ENCODE results near the gene GORASP2.

The GORASP2 gene

DNA sequence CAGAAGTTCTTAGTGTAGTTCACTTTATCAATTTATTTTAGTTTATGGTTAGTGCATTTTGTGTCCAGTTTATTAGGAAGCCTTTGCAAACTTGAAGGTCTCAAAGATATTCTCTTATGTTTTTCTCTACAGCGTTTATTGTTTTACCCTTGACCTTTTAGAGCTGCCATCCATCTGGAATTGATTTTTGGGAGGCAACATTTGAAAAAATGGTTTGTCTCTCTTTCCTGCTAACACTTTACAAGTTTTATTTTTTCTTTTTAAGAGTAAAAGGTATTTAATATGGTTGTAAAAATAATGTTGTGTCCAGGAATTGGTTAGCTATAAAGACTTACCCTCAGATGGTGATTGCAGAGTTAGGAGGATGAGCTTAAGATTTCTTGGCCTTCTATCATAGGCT lies 14.0 kb downstream of the GORASP2 start:
- Histone ChIP-seq H3K9me3 (ENCODE audit: control insufficient read depth, insufficient read depth, low read depth, low read length) (no peaks in the 10 kb centered on the region), H3K27ac (ENCODE audit: extremely low read depth, low read depth, low read length) (no peak overlapping the region), H3K4me3 (ENCODE audit: low read depth, low read length) (no peak overlapping the region), H3K4me1 (ENCODE audit: control insufficient read depth, insufficient read depth, low read length) (peaks cover 4% of the 10 kb centered on the region; the same call in 1 of the 2 replicates), H3K36me3 (ENCODE audit: control insufficient read depth in 2 of 2, insufficient read depth in 1 of 2, low read length in 2 of 2) (peaks cover 0 to 3% of the 10 kb centered on the region in 2 experiments; a peak in 1 of 3 replicates)
- TF ChIP-seq, protein P1, sequence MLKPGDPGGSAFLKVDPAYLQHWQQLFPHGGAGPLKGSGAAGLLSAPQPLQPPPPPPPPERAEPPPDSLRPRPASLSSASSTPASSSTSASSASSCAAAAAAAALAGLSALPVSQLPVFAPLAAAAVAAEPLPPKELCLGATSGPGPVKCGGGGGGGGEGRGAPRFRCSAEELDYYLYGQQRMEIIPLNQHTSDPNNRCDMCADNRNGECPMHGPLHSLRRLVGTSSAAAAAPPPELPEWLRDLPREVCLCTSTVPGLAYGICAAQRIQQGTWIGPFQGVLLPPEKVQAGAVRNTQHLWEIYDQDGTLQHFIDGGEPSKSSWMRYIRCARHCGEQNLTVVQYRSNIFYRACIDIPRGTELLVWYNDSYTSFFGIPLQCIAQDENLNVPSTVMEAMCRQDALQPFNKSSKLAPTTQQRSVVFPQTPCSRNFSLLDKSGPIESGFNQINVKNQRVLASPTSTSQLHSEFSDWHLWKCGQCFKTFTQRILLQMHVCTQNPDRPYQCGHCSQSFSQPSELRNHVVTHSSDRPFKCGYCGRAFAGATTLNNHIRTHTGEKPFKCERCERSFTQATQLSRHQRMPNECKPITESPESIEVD (tag by site-specific recombination; IDR thresholded peaks at IDR 0.05) = 0 out of 2 replicates have a peak, but pooled peaks have one; percentile 15
- TF ChIP-seq ZBTB7A (tag by site-specific recombination; IDR thresholded peaks at IDR 0.05; ENCODE audit: low read depth) = no peak
- ChIA-PET POLR2A (no interaction called here), CTCF (interaction anchor here (0.7 to 1.0 kb wide), 3 partner anchors 14 to 202 kb away, joined by 3 read pairs; partner anchors contain the start of gene GORASP2)

DNA sequence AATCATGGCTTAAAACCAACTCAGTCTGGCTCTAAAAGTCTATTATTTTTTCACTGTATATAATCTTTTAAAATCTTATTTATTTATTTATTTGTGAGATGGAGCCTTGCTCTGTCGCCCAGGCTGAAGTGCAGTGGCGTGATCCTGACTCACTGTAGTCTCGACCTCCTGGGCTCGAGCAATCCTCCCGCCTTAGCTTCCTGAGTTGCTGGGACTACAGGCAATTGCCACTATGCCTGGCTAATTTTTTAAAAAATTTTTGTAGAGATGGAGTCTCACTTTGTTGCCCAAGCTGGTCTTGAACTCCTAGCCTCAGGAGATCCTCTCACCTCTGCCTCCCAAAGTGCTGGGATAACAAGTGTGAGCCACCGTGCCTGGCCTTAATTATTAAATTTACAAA lies 14.5 kb downstream of the GORASP2 start:
- H3K27ac ChIP-seq (ENCODE audit: extremely low read depth, low read depth, low read length) = no peak overlapping the region
- TF ChIP-seq, protein P2, sequence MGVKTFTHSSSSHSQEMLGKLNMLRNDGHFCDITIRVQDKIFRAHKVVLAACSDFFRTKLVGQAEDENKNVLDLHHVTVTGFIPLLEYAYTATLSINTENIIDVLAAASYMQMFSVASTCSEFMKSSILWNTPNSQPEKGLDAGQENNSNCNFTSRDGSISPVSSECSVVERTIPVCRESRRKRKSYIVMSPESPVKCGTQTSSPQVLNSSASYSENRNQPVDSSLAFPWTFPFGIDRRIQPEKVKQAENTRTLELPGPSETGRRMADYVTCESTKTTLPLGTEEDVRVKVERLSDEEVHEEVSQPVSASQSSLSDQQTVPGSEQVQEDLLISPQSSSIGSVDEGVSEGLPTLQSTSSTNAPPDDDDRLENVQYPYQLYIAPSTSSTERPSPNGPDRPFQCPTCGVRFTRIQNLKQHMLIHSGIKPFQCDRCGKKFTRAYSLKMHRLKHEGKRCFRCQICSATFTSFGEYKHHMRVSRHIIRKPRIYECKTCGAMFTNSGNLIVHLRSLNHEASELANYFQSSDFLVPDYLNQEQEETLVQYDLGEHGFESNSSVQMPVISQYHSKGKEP (tag by site-specific recombination; IDR thresholded peaks at IDR 0.05) = no peak
- TF ChIP-seq RBAK (tag by site-specific recombination; IDR thresholded peaks at IDR 0.05) = no peak
- TF ChIP-seq ZNF248 (tag by site-specific recombination; IDR thresholded peaks at IDR 0.05) = no peak
- TF ChIP-seq, protein P3, sequence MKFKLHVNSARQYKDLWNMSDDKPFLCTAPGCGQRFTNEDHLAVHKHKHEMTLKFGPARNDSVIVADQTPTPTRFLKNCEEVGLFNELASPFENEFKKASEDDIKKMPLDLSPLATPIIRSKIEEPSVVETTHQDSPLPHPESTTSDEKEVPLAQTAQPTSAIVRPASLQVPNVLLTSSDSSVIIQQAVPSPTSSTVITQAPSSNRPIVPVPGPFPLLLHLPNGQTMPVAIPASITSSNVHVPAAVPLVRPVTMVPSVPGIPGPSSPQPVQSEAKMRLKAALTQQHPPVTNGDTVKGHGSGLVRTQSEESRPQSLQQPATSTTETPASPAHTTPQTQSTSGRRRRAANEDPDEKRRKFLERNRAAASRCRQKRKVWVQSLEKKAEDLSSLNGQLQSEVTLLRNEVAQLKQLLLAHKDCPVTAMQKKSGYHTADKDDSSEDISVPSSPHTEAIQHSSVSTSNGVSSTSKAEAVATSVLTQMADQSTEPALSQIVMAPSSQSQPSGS (tag by site-specific recombination; IDR thresholded peaks at IDR 0.05; ENCODE audit: low read depth) = no peak
- no peak for TF ChIP-seq ZNF426 (tag by site-specific recombination; IDR thresholded peaks at IDR 0.05)
- no peak for TF ChIP-seq KLF16 (tag by site-specific recombination; IDR thresholded peaks at IDR 0.05)
- no peak for TF ChIP-seq OSR2 (tag by site-specific recombination; IDR thresholded peaks at IDR 0.05)
- TF ChIP-seq, protein P4, sequence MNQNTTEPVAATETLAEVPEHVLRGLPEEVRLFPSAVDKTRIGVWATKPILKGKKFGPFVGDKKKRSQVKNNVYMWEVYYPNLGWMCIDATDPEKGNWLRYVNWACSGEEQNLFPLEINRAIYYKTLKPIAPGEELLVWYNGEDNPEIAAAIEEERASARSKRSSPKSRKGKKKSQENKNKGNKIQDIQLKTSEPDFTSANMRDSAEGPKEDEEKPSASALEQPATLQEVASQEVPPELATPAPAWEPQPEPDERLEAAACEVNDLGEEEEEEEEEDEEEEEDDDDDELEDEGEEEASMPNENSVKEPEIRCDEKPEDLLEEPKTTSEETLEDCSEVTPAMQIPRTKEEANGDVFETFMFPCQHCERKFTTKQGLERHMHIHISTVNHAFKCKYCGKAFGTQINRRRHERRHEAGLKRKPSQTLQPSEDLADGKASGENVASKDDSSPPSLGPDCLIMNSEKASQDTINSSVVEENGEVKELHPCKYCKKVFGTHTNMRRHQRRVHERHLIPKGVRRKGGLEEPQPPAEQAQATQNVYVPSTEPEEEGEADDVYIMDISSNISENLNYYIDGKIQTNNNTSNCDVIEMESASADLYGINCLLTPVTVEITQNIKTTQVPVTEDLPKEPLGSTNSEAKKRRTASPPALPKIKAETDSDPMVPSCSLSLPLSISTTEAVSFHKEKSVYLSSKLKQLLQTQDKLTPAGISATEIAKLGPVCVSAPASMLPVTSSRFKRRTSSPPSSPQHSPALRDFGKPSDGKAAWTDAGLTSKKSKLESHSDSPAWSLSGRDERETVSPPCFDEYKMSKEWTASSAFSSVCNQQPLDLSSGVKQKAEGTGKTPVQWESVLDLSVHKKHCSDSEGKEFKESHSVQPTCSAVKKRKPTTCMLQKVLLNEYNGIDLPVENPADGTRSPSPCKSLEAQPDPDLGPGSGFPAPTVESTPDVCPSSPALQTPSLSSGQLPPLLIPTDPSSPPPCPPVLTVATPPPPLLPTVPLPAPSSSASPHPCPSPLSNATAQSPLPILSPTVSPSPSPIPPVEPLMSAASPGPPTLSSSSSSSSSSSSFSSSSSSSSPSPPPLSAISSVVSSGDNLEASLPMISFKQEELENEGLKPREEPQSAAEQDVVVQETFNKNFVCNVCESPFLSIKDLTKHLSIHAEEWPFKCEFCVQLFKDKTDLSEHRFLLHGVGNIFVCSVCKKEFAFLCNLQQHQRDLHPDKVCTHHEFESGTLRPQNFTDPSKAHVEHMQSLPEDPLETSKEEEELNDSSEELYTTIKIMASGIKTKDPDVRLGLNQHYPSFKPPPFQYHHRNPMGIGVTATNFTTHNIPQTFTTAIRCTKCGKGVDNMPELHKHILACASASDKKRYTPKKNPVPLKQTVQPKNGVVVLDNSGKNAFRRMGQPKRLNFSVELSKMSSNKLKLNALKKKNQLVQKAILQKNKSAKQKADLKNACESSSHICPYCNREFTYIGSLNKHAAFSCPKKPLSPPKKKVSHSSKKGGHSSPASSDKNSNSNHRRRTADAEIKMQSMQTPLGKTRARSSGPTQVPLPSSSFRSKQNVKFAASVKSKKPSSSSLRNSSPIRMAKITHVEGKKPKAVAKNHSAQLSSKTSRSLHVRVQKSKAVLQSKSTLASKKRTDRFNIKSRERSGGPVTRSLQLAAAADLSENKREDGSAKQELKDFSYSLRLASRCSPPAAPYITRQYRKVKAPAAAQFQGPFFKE (tag by site-specific recombination; IDR thresholded peaks at IDR 0.05; ENCODE audit: borderline replicate concordance) = no peak
- no peak for TF ChIP-seq ZNF473 (tag by site-specific recombination; IDR thresholded peaks at IDR 0.05)
- TF ChIP-seq ZNF501 (tag by site-specific recombination; IDR thresholded peaks at IDR 0.05) = no peak
- no peak for TF ChIP-seq ZNF132 (tag by site-specific recombination; IDR thresholded peaks at IDR 0.05; ENCODE audit: borderline replicate concordance)
- no peak for TF ChIP-seq ZNF121 (tag by site-specific recombination; IDR thresholded peaks at IDR 0.05)
- peaks cover 4% of the 10 kb centered on the region; the same call in 1 of the 2 replicates for H3K4me1 ChIP-seq (ENCODE audit: control insufficient read depth, insufficient read depth, low read length)
- POLR2A ChIA-PET = no interaction called here
- CTCF ChIA-PET = interaction anchor here (0.7 to 1.0 kb wide), 3 partner anchors 15 to 201 kb away, joined by 3 read pairs; partner anchors contain the start of gene GORASP2
- H3K36me3 ChIP-seq (ENCODE audit: control insufficient read depth in 2 of 2, insufficient read depth in 1 of 2, low read length in 2 of 2) = peaks cover 0 to 3% of the 10 kb centered on the region in 2 experiments; a peak in 1 of 3 replicates
- H3K4me3 ChIP-seq (ENCODE audit: low read depth, low read length) = no peak overlapping the region
- no peaks in the 10 kb centered on the region for H3K9me3 ChIP-seq (ENCODE audit: control insufficient read depth, insufficient read depth, low read depth, low read length)
